Panc1 (cell line): Measurements from ENCODE around the gene LRMDA. TPM values are rescaled to one million over a fixed set of nuclear protein-coding genes. Genes with fewer than 3 reads are reported as not detected.

Experiments
- ATAC-seq: fragments of 200-7000 bp; cut with Tn5 transposase; 2 replicates; pipeline ENCODE4 v1.9.1; 2020; ENCODE audit warnings: mild to moderate bottlenecking, moderate library complexity
- BruUV-seq: library from RNA; stranded (reverse); fragments of 400-500 nt; replicated peaks from 2 replicates; lab custom pipeline; 2021; lab: Mats Ljungman, UMichigan
- CTCF ChIA-PET: fragments of 300-600 bp; sonication (Branson Sonifier 250); formaldehyde crosslinking; loops from one replicate; lab custom pipeline; 2022; ENCODE audit warnings: antibody characterized with exemption; lab: Charles Lee
- POLR2A ChIA-PET: fragments of 300-600 bp; sonication (Branson Sonifier 250); formaldehyde crosslinking; loops from one replicate; lab custom pipeline; 2022; ENCODE audit warnings: antibody characterized with exemption; lab: Charles Lee
- DNase-seq: peaks from one replicate; pipeline ENCODE4 v3.0.0-alpha.2; 2010; ENCODE audit warnings: low read depth, low spot score
- H3K27ac ChIP-seq: 2 replicates; pipeline ENCODE4 v1.5.1; 2011; ENCODE audit warnings: mild to moderate bottlenecking, low read length, inconsistent platforms
- H3K27me3 ChIP-seq: fragments of 200-500 bp; sonication (Bioruptor generic); 2 replicates; pipeline ENCODE4 v1.6.0; 2014; ENCODE audit warnings: low read length, inconsistent platforms; ENCODE audit not compliant: control insufficient read depth, insufficient read depth
- H3K36me3 ChIP-seq: fragments of 200-500 bp; sonication (Bioruptor generic); 2 replicates; pipeline ENCODE4 v1.5.1; 2014; ENCODE audit warnings: inconsistent platforms, mild to moderate bottlenecking, low read length, moderate library complexity; ENCODE audit not compliant: control insufficient read depth, insufficient read depth
- H3K4me1 ChIP-seq: 2 replicates; pipeline ENCODE4 v1.5.1; 2011; ENCODE audit warnings: inconsistent platforms, mild to moderate bottlenecking, low read length, moderate library complexity; ENCODE audit not compliant: control insufficient read depth, insufficient read depth
- H3K4me3 ChIP-seq, 2 experiments: 2 replicates each; pipeline ENCODE4 v1.5.1; 2011 to 2012; ENCODE audit warnings: low read depth in 2 of 2, low read length in 2 of 2, mild to moderate bottlenecking in 2 of 2, inconsistent platforms in 1 of 2, moderate library complexity in 1 of 2
- H3K9me3 ChIP-seq: fragments of 200-500 bp; sonication (Bioruptor generic); 2 replicates; pipeline ENCODE4 v1.5.1; 2014; ENCODE audit warnings: low read depth, mild to moderate bottlenecking, inconsistent platforms, low read length, moderate library complexity; ENCODE audit not compliant: control insufficient read depth, insufficient read depth
- POLR2AphosphoS5 ChIP-seq: IDR thresholded peaks from 2 replicates; pipeline ENCODE4 v1.6.1; 2012; ENCODE audit warnings: mild to moderate bottlenecking, low read depth, low read length, moderate library complexity
- REST ChIP-seq, 2 experiments: IDR thresholded peaks; 2 replicates each; pipeline ENCODE4 v1.6.1; 2011 to 2012; ENCODE audit warnings: low read depth in 2 of 2, control low read depth in 1 of 2, low read length in 1 of 2, mild to moderate bottlenecking in 1 of 2, moderate library complexity in 1 of 2; ENCODE audit not compliant: insufficient read depth in 1 of 2
- SIN3A ChIP-seq: IDR thresholded peaks from 2 replicates; pipeline ENCODE4 v1.6.1; 2012; ENCODE audit warnings: low read depth, mild to moderate bottlenecking, low read length, moderate library complexity, borderline replicate concordance; ENCODE audit not compliant: insufficient read depth
- TCF7L2 ChIP-seq: IDR thresholded peaks from 2 replicates; pipeline ENCODE4 v1.6.1; 2011; ENCODE audit warnings: mild to moderate bottlenecking, low read depth, low read length, inconsistent platforms
- in situ Hi-C: cut with HindIII; loops from 2 replicates; pipeline ENCODE4 v1.10.0; 2016; ENCODE audit warnings: low sequenced_read_pairs, low pct_unique_long_range_greater_than_20kb
- intact Hi-C: fragments of 100-400 bp; cut with micrococcal nuclease; formaldehyde crosslinking; loops from one replicate; pipeline ENCODE4 v1.10.0; 2022; ENCODE audit not compliant: unreplicated experiment
- total RNA-seq: library from RNA; stranded (reverse); gene quantifications from one replicate; pipeline ENCODE4 v1.2.1, GENCODE V29; 2021; ENCODE audit not compliant: unreplicated experiment
- TF ChIP-seq, protein P1 (sequence below): fragments of 450-650 bp; IDR thresholded peaks from 2 replicates; pipeline ENCODE4 v1.5.1; 2017; ENCODE audit warnings: mild to moderate bottlenecking

LRMDA gene
- total RNA-seq, 1 experiment from 2014 or later, result 1.2 TPM

DNA sequence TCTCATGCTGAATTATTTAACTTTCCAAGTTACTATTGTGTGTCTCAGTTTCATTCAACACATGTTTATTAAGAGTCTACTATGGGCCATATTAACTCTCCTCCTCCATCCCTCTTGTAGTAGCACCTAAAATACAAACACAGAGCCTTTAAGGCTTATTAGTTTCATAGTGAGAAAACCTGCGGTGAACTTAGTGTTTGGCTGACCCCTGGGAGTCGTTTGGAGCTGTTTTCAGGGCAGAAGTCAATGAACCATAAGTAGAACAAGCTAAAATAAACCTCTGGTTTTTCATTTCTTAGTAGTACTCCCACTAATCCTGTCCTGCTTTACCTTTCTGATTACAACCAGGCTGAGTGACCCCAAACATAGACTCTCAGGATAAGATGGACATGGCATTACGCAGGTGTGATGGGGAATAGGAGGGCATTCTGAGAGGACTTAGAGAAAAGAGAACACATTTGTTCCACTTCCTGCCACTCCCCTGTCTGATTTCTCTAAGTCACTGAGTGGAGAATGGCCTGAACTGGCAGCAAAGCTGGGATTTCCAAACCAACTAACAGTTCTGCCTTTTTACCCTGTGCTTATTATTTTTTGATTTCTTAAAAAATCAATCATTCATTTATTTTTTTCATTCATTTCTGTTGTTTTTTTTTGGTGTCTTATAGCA lies 74.5 kb downstream of the LRMDA start:
- POLR2A ChIA-PET, result no interaction called here
- H3K27ac ChIP-seq, result no peak overlapping the region
- no peaks in the 10 kb centered on the region for H3K9me3 ChIP-seq
- ATAC-seq, result no peak
- DNase-seq, result no peak
- no peaks in the 10 kb centered on the region for H3K36me3 ChIP-seq
- intact Hi-C loops, result no loop called here
- no TSS peak for BruUV-seq
- H3K4me3 ChIP-seq, result no peak overlapping the region
- no peaks in the 10 kb centered on the region for H3K4me1 ChIP-seq
- CTCF ChIA-PET, result no interaction called here
- in situ Hi-C loops, result no loop called here
- TF ChIP-seq POLR2AphosphoS5 (no peak), TCF7L2 (no peak), SIN3A (no peak), REST (IDR thresholded peaks at IDR 0.05; ENCODE audit: insufficient read depth in 1 of 2, low read depth in 2 of 2, low read length in 1 of 2) (no peak)
- TF ChIP-seq, protein P1, sequence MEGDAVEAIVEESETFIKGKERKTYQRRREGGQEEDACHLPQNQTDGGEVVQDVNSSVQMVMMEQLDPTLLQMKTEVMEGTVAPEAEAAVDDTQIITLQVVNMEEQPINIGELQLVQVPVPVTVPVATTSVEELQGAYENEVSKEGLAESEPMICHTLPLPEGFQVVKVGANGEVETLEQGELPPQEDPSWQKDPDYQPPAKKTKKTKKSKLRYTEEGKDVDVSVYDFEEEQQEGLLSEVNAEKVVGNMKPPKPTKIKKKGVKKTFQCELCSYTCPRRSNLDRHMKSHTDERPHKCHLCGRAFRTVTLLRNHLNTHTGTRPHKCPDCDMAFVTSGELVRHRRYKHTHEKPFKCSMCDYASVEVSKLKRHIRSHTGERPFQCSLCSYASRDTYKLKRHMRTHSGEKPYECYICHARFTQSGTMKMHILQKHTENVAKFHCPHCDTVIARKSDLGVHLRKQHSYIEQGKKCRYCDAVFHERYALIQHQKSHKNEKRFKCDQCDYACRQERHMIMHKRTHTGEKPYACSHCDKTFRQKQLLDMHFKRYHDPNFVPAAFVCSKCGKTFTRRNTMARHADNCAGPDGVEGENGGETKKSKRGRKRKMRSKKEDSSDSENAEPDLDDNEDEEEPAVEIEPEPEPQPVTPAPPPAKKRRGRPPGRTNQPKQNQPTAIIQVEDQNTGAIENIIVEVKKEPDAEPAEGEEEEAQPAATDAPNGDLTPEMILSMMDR, result no peak
- H3K27me3 ChIP-seq, result peaks cover 4% of the 10 kb centered on the region; the same call in 1 of the 2 replicates

- in situ Hi-C loops, result no loop called here
- no peak for TF ChIP-seq REST (IDR thresholded peaks at IDR 0.05; ENCODE audit: insufficient read depth in 1 of 2, low read depth in 2 of 2, low read length in 1 of 2)
- no peak for TF ChIP-seq TCF7L2
- TF ChIP-seq POLR2AphosphoS5, result no peak
- TF ChIP-seq SIN3A, result no peak
- TF ChIP-seq, protein P1, result no peak
- intact Hi-C loops, result no loop called here
- ATAC-seq (no peak), DNase-seq (no peak)
- BruUV-seq, result no TSS peak
- Histone ChIP-seq H3K36me3 (no peaks in the 10 kb centered on the region), H3K4me3 (no peak overlapping the region), H3K4me1 (no peaks in the 10 kb centered on the region), H3K27me3 (peaks cover 4% of the 10 kb centered on the region; the same call in 1 of the 2 replicates), H3K27ac (no peak overlapping the region), H3K9me3 (no peaks in the 10 kb centered on the region)
- ChIA-PET POLR2A (no interaction called here), CTCF (no interaction called here)
Observed at GRCh38 chr10:75506930-75507329, 75.5 kb downstream of the LRMDA start.
